Activated CD8-positive, alpha-beta memory T cell treated with anti-CD3 and anti-CD28 coated beads for 24 hours (primary cell): ENCODE results near the gene THAP3.

ENCODE experiments used
- DNase-seq: peaks from one replicate; pipeline ENCODE4 v3.0.0-alpha.2; 2020

The THAP3 gene

GRCh38 chr1:6613361-6614018 is 11.2 kb upstream of the THAP3 start, which contains the start of gene PHF13:
Gene PHF13, plus strand, starts transcription at chr1:6613731. Its CDS starts 336 bp downstream, at chr1:6614067.
- DNase-seq = peak; percentile 99

GRCh38 chr1:6614019-6614928 is 10.4 kb upstream of the THAP3 start:
- DNase-seq = peak; percentile 82

- DNase-seq = no peak
Measured at GRCh38 chr1:6614929-6615785, 9.5 kb upstream of the THAP3 start.

- no peak for DNase-seq
Measured at GRCh38 chr1:6619045-6619444, 5.6 kb upstream of the THAP3 start.

- DNase-seq = no peak
Measured at GRCh38 chr1:6621429-6622391, 3.0 kb upstream of the THAP3 start.

GRCh38 chr1:6622396-6623152 is 2.1 kb upstream of the THAP3 start:
- no peak for DNase-seq

- no peak for DNase-seq
Measured at GRCh38 chr1:6623269-6623965, 1.3 kb upstream of the THAP3 start.

GRCh38 chr1:6625584-6626149 is 999 bp downstream of the THAP3 start:
- DNase-seq = no peak

- no peak for DNase-seq
Measured at GRCh38 chr1:6627031-6627430, 2.4 kb downstream of the THAP3 start.

GRCh38 chr1:6627841-6628545 is 3.3 kb downstream of the THAP3 start:
- DNase-seq = no peak

- no peak for DNase-seq
Measured at GRCh38 chr1:6628971-6629479, 4.4 kb downstream of the THAP3 start.

GRCh38 chr1:6630027-6630426 is 5.4 kb downstream of the THAP3 start:
- no peak for DNase-seq

GRCh38 chr1:6631058-6631457 is 6.4 kb downstream of the THAP3 start:
- no peak for DNase-seq

GRCh38 chr1:6632588-6633514 is 8.2 kb downstream of the THAP3 start:
- no peak for DNase-seq

- DNase-seq = peak; percentile 77
Measured at GRCh38 chr1:6634371-6635052, 9.8 kb downstream of the THAP3 start.

GRCh38 chr1:6635161-6635909 is 10.7 kb downstream of the THAP3 start:
- DNase-seq = no peak
